NCI-H146 treated with DMSO at 0.1 percent for 48 hours (cell line): ENCODE results near the gene SIPA1.

Source experiments
- DNase-seq: peaks from one replicate; lab custom pipeline; 2025; ENCODE audit not compliant: unreplicated experiment; lab: John Stamatoyannopoulos, UW

The SIPA1 gene

DNA sequence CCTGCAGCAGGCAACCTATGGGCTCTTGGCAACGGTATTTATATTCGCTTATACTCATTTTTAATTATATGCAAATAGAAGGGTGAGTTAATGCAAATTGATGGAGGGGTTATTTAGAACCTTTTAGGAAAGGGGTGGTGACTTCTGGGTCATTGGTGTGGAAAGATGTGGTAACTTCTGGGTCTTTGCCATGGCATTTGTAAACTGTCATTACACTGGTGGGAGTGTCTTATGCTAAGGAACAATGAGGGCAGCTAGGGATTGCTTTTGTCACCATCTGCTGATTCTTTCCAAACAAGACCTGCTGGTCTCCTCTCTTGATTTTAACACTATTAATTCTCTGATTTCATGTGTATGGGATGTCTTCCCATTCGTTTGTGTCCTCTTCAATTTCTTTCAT, 62.5 kb downstream of the SIPA1 start:
- DNase-seq = no peak
